ENCODE results near the gene LYZ. TPM values are rescaled to one million over a fixed set of nuclear protein-coding genes. Genes with fewer than 3 reads are reported as not detected.

The LYZ gene
- total RNA-seq, 1 donor from 2014 or later: 30.8 TPM

- Histone ChIP-seq H3K4me3 (no peak overlapping the region), H3K36me3 (no peaks in the 10 kb centered on the region), H3K27ac (replicated peaks) (no peak overlapping the region), H3K27me3 (ENCODE audit: low read depth) (peaks cover 6% of the 10 kb centered on the region), H3K4me1 (no peaks in the 10 kb centered on the region), H3K9me3 (replicated peaks) (peaks cover 33% of the 10 kb centered on the region)
- TF ChIP-seq CTCF (IDR thresholded peaks at IDR 0.05; ENCODE audit: borderline replicate concordance): no peak
- no peak for DNase-seq
- intact Hi-C loops (cut with micrococcal nuclease): no loop called here
These were observed 30.0 kb upstream of the LYZ start for GRCh38 chr12:69318225-69318624.

- peaks cover 28% of the 10 kb centered on the region for H3K9me3 ChIP-seq (replicated peaks)
These were observed 26.8 kb upstream of the LYZ start for GRCh38 chr12:69321351-69321750.

GRCh38 chr12:69324797-69325466 lies 23.2 kb upstream of the LYZ start:
- H3K4me3 ChIP-seq: no peak overlapping the region
- no peaks in the 10 kb centered on the region for H3K4me1 ChIP-seq
- TF ChIP-seq CTCF (IDR thresholded peaks at IDR 0.05; ENCODE audit: borderline replicate concordance): no peak
- no peak for DNase-seq
- H3K27me3 ChIP-seq (ENCODE audit: low read depth): peaks cover 64% of the 10 kb centered on the region
- no peaks in the 10 kb centered on the region for H3K36me3 ChIP-seq
- intact Hi-C loops (cut with micrococcal nuclease): no loop called here
- peaks cover 7% of the 10 kb centered on the region for H3K9me3 ChIP-seq (replicated peaks)
- H3K27ac ChIP-seq (replicated peaks): no peak overlapping the region

More at GRCh38 chr12:69321351-69321750, 26.8 kb upstream of the LYZ start:
- Histone ChIP-seq H3K4me3 (no peak overlapping the region), H3K4me1 (no peaks in the 10 kb centered on the region), H3K27ac (replicated peaks) (no peak overlapping the region), H3K36me3 (no peaks in the 10 kb centered on the region), H3K27me3 (ENCODE audit: low read depth) (peaks cover 35% of the 10 kb centered on the region)
- no peak for TF ChIP-seq CTCF (IDR thresholded peaks at IDR 0.05; ENCODE audit: borderline replicate concordance)
- intact Hi-C loops (cut with micrococcal nuclease): no loop called here
- DNase-seq: no peak

- no peak for DNase-seq
- Histone ChIP-seq H3K4me3 (no peak overlapping the region), H3K36me3 (no peaks in the 10 kb centered on the region), H3K27ac (replicated peaks) (no peak overlapping the region), H3K4me1 (no peaks in the 10 kb centered on the region), H3K27me3 (ENCODE audit: low read depth) (peaks cover 70% of the 10 kb centered on the region), H3K9me3 (replicated peaks) (no peaks in the 10 kb centered on the region)
- TF ChIP-seq CTCF (IDR thresholded peaks at IDR 0.05; ENCODE audit: borderline replicate concordance): no peak
- intact Hi-C loops (cut with micrococcal nuclease): no loop called here
These were observed 19.8 kb upstream of the LYZ start for GRCh38 chr12:69328426-69328825.

- no peak for TF ChIP-seq CTCF (IDR thresholded peaks at IDR 0.05; ENCODE audit: borderline replicate concordance)
- no peak for DNase-seq
- peaks cover 60% of the 10 kb centered on the region for H3K27me3 ChIP-seq (ENCODE audit: low read depth)
- H3K4me1 ChIP-seq: no peaks in the 10 kb centered on the region
- no peaks in the 10 kb centered on the region for H3K9me3 ChIP-seq (replicated peaks)
- H3K4me3 ChIP-seq: no peak overlapping the region
- intact Hi-C loops (cut with micrococcal nuclease): no loop called here
- no peaks in the 10 kb centered on the region for H3K36me3 ChIP-seq
- no peak overlapping the region for H3K27ac ChIP-seq (replicated peaks)
These were observed 18.3 kb upstream of the LYZ start for GRCh38 chr12:69329669-69330428.

Measured in left ventricle myocardium inferior (tissue), 1 donor.